Measurements from ENCODE around the gene SLTM.
"Not testable (repeated sequence)": the region's sequence is repeated elsewhere in the genome, so short reads cannot be mapped to it uniquely, and the experiment has no call there.

Gene SLTM

DNA sequence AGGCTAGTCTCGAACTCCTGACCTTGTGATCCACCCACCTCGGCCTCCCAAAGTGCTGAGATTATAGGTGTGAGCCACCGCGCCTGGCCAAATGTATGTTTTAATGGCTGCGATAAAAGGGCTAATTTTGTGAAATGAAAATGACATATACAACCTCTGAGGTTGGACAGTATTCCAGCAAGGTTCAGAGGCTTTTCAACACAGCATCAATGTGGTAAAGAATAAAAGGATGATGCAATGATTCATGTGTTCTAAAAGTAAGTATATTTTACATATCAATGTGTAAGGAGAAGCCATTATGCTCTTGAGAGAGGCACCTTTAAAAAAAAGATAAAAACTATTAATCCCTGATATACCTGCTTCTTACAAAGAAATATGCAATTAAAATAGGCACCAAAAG, 6.7 kb downstream of the SLTM start:
- DNase-seq (ENCODE audit: low spot score), result no peak

DNA sequence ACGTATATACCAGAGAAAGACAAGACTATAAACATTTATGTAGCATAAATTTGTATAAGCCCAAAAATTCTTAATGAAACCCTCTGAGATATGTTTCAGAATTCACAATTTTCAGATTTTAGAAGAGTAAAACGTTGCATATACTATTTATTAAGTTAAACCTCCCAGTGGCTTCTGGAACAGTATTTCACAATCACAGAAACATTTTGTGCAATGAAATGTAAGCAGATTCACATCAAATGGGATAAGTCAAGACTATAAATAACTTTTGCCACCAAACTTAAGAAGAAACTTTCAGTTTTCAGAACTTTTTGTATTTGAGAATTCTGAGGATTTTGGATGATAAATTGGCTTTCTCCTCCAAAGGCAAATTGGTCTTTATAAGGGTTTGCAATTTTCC, 9.2 kb downstream of the SLTM start:
- DNase-seq (ENCODE audit: low spot score), result peak; percentile 21

DNA sequence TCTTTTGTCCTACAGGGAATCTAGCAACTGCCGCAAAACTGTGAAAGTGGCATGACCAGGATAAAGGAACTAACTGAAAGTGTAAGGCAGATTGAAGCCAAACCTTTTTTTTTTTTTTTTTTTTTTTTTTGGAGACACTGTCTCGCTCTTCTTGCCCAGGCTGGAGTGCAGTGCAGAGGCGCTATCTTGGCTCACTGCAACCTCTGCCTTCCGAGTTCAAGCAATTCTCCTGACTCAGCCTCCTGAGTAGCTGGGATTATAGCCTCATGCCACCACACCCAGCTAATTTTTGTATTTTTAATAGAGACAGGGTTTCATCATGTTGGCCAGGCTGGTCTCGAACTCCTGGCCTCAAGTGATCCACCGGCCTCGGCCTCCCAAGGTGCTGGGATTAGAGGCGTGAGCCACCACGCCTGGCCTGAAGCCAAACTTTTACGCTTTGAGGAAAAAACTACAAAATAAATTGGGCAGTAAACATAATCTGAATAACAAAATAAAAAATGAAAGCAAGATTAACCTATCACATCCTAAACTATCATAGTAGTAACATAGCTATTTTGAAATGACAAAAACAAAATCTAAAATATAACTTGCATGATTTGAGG, 9.7 kb downstream of the SLTM start:
- no peak for DNase-seq (ENCODE audit: low spot score)

DNA sequence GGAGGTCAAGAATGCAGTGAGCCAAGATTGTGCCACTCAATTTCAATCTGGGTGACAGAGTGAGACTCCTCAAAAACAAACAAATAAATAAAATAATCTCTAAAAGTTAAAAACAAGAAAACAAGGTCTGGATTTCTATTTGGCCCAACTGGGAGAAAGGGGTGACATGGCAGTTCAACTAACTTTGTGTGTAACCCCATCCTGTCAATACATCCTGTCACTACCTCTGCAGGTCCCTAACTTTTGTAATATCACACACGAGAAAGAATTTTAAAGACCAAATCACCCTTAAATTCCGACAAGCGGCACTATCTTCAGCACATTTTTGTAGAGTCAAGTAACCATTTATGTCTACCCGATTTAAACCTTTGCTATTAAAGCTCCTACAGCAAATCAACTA, 10.2 kb downstream of the SLTM start:
- no peak for DNase-seq (ENCODE audit: low spot score)

DNA sequence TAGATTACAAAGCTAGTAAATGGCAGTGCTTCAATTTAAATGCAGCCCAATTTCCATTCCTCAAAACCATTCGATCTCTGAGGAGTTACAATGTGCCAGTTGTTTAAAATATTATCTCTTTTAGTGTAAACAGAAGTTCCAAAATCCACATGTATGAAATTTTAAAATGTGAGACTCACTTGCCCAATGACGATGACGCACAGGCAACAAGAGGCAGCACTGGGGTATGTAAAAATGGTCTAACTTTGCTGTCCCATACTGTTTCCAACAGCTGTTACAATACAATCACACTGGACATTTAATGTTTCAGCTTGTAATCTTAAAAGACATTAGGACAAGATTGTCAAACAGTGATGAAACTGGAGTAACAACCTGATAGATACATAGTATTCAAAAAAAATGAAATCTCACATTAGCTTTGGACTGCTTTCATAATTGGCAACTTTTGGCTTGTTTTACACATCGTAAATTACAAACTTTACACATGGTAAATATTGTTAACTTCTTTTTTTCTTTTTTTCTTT, 12.2 kb downstream of the SLTM start:
- DNase-seq (ENCODE audit: low spot score), result no peak

DNA sequence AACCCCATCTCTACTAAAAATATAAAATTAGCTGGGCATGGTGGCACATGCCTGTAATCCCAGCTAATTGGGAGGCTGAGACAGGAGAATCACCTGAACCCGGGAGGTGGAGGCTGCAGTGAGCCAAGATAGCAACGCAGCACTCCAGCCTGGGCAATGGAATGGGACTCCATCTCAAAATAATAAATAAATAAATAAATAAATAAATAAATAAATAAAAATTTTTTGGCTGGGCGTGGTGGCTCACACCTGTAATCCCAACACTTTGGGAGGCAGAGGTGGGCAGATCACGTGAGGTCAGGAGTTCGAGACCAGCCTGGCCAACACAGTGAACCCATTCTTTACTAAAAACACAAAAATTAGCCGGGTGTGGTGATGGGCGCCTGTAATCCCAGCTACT, 13.0 kb downstream of the SLTM start:
- DNase-seq (ENCODE audit: low spot score), result not testable (repeated sequence)

DNA sequence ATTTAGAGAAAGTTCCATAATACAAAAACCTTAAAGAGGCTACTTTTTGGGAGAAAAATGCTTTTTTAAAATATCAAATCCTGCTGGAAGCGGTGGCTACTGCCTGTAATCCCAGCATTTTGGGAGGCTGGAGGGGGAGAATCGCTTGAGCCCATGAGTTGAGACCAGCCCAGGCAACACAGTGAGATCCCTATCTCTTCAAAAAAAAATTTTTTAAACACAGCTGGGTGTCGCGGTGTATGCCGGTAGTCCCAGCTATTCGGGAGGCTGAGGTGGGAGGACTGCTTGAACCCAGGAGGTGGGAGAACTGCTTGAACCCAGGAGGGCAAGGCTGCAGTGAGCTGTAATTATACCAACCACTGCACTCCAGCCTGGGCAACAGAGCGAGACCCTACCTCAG, 14.2 kb downstream of the SLTM start:
- DNase-seq (ENCODE audit: low spot score), result no peak

DNA sequence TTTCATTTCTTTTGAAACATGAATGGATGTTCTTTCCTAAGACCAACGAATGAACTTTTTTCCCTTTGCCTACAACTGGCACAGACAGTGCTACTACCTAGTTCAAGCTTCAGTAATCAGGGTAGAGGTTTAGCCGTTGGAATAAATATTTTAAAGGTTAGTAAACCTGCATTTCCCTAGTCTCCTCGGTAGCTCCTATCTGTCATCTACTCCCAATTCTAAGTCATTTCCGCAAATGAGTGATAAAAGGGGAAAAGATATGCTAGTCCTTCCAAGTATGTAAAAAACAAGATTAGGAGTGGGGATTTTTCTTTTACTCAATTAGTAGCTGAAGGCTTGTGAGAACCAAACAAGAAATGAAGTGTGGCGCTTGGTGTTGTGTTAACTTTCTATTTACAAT, 15.2 kb downstream of the SLTM start:
- DNase-seq (ENCODE audit: low spot score), result no peak

DNA sequence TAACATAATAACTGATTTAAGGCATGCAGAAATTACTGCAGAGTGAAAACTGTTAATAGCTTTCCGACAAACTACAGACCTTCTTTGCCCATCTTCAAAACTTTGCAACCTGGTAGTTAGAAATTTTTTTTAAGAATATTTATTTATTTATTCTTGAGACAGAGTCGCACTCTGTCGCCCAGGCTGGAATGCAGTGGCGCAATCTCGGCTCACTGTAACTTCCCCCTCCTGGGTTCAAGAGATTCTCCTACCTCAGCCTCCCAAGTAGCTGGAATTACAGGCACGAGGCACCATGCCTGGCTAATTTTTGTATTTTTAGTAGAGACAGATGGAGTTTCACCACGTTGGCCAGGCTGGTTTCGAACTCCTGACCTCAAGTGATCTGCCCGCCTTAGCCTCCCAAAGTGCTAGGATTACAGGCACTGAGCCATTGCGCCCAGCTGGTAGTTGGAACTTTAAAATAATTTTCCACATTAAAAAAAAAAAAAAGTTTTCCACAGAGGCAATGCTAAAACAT, 15.8 kb downstream of the SLTM start:
- DNase-seq (ENCODE audit: low spot score), result not testable (repeated sequence)

DNA sequence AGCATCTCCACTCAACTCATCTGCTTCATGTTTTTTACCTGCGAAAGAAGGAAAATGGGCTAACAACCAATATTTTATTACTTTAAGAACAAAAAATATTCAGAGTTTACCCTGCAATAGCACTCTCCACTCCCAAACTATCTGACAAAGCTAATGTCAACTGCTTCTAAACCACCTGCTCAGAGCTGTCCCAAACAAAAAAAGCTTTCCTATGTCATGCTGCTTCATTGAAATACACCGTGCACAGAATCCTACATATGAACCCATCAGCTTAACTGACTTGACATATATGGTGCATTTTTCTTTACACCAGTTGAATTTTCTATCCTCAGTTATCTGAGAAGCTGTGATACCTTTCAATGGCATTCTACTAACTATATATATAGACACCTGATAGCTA, 16.5 kb downstream of the SLTM start:
- DNase-seq (ENCODE audit: low spot score), result no peak

DNA sequence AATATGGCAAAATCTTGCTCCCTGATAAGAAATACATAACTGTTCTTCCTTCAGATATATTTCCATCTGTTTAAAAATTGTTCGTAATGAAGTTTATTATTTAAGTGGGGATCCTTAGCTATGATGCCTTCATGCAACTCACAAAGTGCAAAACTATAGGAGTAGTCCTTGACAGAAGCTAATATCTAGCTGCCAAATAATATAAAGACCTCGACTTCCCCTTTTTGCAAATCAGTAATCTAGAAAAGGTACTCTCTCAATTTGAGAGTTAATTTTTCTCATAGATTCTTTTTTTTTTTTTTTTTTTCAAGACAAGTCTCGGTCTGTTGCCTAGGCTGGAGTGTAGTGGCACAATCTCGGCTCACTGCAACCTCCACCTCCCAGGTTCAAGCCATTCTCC, 23.0 kb downstream of the SLTM start:
- no peak for DNase-seq (ENCODE audit: low spot score)

DNA sequence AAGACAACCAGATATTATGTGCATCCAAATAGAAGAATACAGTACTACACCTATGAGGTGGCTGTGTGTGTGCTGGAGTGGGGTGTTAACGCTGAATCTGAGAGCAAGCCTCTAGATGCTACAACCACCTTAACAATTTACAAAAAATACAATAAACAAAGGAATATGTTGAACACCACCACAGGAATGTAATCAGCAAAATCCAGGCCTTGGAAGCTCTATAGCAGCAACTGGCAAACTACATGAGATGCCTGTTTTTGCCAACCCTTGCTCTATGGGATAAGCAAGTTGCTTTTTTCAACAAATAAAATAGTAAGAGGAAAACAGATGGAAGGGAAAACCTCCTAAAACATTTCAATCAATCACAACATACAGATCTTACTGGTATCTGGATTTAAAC, 23.9 kb downstream of the SLTM start:
- peak; percentile 10 for DNase-seq (ENCODE audit: low spot score)

DNA sequence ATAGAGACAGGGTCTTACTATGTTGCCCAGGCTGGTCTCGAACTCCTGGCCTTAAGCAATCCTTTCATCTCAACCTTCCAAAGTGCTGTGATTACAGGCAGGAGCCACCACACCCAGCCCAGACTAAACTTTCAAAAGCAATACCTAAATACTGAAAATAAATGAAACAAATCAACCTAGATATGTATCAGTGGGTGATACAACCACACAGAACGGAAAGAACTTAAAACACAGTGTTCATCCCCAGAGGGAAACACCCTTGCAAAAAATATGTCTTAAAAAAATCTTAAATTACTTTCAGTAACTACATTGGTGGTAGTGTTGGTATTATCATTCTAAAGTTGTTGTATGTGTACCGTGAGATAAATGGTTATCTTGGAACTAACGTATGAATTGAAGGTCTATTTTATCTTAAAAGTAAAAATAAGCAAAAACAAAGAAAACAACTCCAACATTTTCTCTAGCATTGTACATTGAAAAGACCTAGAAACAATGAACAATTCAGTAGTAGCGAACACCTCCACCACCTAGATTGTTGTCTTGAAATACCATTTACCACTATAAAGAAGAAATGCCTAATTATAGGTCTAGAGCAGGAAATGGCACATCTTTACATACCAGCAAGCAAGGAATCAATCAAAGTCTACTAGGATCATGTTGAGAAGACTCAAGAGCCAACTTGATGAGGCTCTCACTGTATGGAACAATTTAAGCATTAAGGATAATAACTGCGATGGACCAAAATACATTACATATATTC, 24.7 kb downstream of the SLTM start:
- DNase-seq (ENCODE audit: low spot score), result no peak

DNA sequence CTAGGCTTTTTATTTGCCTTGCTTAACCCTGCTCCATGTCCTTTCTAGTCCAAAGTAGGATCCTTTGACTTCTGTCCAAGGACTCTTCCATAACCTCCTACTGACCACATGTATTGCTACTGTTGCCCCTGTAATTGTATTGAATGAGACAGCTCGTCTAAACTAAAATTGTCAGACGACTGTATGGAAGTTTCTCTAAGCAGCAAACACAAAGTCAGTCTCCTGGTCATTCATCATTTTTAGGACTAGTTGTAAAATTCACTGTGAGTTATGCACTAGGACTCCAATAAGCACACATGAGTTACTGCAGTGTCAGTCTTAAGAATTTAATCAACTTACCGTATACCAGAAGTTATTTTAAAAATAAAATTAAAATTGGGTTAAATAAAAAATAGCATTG, 32.8 kb downstream of the SLTM start:
- no peak for DNase-seq (ENCODE audit: low spot score)

DNA sequence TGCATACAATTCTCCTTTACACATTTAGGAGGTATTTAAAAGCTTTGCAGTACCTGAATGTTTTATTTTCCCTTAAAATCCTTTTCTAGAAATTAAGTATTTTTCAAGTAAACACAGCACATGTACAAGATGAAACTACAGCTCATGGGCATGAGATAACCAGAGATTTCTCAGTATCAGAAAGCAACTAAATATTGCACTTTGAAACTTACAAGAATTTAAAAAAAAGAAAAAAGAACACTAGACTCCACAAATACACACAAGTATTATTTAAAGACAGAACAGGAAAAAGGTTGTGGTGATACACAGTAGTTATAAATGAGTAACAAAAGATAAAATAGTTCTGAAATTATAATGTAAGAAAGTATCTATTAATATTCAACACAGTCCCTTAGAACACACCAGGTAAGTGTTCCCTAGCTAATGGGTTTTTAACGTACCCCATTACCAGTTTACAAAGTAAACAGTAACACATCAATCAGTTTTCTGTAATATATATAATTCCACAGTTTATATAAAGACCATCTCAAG, 35.3 kb downstream of the SLTM start:
- DNase-seq (ENCODE audit: low spot score), result no peak

DNA sequence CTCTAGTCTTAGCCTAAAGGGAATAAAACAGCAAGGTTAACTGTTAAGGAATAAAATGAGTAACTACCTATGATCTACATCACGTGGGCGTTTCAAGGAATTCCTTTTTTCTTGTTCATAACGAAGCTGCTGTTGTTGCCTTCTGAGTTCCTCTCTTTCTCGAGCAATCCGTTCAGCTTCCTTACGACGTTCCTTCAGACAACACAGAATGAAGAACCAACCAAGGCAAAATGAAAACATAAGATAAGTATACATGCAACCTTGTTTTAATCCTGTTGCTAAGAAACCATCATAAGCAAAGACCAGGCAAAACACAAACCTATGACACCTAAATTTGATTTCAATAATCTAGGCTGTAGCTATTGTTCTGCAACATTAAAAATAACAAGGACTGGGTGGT, 44.1 kb downstream of the SLTM start:
- no peak for DNase-seq (ENCODE audit: low spot score)

DNA sequence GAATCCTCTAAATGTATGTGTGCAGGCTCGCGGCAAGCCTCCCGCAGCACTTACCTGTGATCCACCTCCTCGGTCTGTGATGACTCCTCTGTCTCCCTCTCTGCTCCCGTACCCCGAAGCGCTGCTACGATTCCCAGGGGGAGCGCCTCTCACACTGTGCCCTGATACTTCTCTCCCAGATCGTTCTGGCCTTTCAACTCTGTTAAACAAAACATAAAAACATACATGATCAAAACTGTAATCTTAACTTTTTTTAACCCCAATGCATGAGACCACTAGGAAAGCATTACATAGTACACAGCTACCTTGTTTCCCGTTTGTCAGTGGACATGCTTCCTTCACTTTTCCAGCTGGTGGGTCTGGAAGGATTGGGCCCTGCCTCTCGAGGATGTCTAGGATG, 46.6 kb downstream of the SLTM start:
- DNase-seq (ENCODE audit: low spot score), result no peak

DNA sequence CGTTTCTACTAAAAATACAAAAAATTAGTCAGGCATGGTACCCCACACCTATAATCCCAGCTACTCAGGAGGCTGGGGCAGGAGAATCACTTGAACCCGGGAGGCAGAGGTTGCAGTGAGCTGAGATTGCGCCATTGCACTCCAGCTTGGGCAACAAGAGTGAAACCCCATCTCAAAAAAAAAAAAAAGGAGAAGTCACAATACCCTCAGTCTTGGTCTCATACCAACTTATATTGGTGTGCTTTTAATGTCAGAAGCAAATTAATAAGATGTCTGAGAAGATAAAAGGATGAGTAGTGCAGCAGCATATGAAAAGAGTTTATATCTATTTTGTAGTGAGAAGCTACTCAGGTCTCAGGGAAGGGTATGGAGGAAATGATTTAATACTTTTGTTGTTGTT, 49.6 kb downstream of the SLTM start:
- not testable (repeated sequence) for DNase-seq (ENCODE audit: low spot score)

DNA sequence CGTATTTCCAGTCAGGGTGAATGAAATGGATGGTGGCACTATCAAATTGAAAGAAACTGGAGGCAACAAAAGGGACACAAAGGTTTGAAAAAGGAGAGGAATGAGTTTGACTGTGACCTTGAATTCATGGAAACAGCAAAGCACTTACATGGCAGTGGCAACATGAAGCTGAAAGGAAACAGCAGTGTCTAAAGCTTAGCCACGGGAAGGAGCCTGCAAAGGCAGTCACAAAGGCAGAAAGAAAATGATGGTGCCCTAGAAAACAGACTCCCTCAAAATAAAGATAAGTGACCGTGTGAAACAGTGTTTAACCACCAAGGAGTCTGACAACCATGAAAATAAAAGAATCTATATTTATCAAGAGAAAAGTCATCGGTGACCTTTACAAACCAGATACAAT, 51.2 kb downstream of the SLTM start:
- DNase-seq (ENCODE audit: low spot score), result no peak

DNA sequence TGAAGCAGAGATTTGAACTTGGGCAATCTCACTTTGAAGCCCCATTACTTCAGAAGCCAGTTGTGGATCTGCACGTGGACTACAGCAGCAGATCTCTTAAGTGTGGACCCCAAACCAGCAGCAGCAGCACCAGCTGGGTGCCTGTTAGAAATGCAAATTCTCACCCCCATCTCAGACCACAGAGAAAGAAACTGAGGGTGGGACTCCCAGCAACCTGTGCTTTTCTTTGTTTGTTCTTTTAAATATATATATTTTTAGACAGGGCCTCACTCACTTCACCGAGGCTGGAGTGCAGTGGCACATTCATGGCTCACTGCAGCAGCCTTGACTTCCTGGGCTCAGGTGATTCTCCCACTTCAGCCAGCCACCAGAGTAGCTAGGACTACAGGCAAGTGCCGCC, 53.2 kb downstream of the SLTM start:
- no peak for DNase-seq (ENCODE audit: low spot score)

DNA sequence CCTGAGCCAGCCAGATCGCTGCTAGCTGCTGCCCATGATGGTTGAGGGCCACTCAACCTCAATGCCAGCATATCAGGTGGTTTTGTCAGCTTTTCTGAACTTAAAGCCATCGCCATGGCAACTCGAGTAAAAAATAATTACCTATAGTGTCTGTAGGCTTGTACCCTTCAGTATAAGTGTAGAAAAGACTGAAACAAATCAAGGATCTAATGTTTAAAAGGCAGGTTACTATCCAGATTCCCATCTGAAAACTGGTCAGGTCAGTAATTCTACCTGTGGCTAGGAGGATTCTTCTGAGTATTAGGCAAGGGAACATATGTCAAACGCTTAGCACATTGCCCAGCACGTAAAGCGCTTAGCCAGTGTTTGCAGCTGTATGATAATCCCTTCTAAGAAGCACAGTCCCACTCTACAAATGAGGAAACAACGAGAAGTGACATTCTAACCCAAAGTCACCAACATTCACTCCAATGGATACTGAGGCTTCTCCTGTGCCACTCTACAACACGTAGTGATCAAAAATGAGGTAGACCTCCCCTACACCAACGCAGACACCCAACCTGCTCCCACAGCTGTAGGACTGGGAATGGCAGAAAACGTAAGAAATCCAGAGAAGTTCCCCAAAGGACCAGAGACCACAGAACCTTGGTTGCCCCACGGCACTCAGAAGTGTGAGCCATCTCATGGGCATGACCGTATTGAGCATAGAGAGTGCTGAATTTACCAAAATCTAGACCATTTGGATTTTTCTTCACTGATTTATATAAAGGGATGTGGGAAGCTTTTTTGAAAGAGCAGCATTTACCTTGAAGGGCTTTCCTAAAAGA, 55.3 kb downstream of the SLTM start:
- DNase-seq (ENCODE audit: low spot score), result no peak

DNA sequence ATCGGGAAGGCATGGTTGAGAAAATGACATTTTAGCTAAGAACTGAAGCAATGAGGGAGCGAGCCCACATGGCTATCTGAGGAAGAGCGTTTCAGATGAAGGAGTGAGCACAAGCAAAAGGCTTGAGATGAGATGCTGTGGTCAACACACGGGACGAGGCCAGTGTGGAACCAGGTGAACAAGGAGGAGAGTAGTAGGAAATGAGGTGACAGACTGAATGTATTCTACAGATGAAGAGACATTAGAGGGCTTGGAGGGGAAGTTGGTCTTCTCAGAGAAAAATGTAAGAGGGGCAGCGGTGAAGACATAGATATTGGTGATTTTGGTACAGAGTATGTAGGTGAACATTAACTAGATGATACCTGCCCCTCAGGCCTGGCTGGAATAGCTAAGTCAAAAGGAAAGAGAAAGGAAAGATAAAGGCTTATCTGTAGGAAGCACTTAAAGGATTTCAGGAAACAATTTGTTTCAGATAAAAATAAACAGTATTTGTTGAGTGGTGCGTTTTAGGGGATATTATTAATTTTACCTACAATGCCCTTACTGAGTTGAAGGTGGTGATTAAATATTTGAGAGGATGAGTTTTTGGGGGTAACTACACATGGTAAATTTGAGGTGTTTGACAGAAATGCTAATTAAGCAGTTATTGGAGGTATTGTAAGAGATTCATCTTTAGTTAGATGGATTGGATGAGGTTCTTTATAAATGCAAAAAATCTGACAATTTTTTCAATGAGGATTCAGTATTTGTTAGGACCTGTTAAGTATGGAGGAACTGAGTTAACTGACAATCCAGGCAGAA, 57.0 kb downstream of the SLTM start:
- DNase-seq (ENCODE audit: low spot score), result no peak
